Natural killer cell (primary cell): Measurements from ENCODE around the gene PSMC5. TPM values are rescaled to one million over a fixed set of nuclear protein-coding genes. Genes with fewer than 3 reads are reported as not detected.

Experiments used
- ATAC-seq, 3 donors: fragments of 150-1000 bp in 2 of 3; fragments of 200-7000 bp in 1 of 3; cut with Tn5 transposase; 1 replicate in 1 of 3; 2 replicates in 2 of 3; pipeline ENCODE4 v1.10.0; 2021; ENCODE audit warnings: mild to moderate bottlenecking in 2 of 3, moderate library complexity in 2 of 3
- DNase-seq, 2 donors: peaks; one replicate each; pipeline versions ENCODE4 v3.0.0 to v3.0.0-alpha.2; 2013 to 2021; ENCODE audit warnings: mixed read lengths in 1 of 2
- H3K27ac ChIP-seq: one replicate; pipeline ENCODE4 v1.5.1; 2013; ENCODE audit warnings: mild to moderate bottlenecking, low read length
- H3K27me3 ChIP-seq: one replicate; pipeline ENCODE4 v1.6.1; 2013; ENCODE audit warnings: low read length; ENCODE audit not compliant: control insufficient read depth, insufficient read depth
- H3K36me3 ChIP-seq: one replicate; pipeline ENCODE4 v1.6.1; 2013; ENCODE audit warnings: low read length; ENCODE audit not compliant: control insufficient read depth, insufficient read depth
- H3K4me1 ChIP-seq: one replicate; pipeline ENCODE4 v1.6.1; 2013; ENCODE audit warnings: low read length; ENCODE audit not compliant: control insufficient read depth, insufficient read depth
- H3K4me3 ChIP-seq: one replicate; pipeline ENCODE4 v1.5.1; 2013; ENCODE audit warnings: low read length
- H3K9me3 ChIP-seq: one replicate; pipeline ENCODE4 v1.6.1; 2013; ENCODE audit warnings: low read length; ENCODE audit not compliant: control insufficient read depth, insufficient read depth
- H3K27ac Mint-ChIP-seq, 2 donors: one replicate each; pipeline ENCODE4 v1.8.0; 2022; ENCODE audit warnings: mild to moderate bottlenecking in 2 of 2, mixed read lengths in 2 of 2, moderate library complexity in 1 of 2
- H3K27me3 Mint-ChIP-seq, 2 donors: one replicate each; pipeline ENCODE4 v1.8.0; 2022; ENCODE audit warnings: low read depth in 2 of 2, mixed read lengths in 2 of 2
- H3K36me3 Mint-ChIP-seq: one replicate; pipeline ENCODE4 v1.8.0; 2022; ENCODE audit warnings: mixed read lengths
- H3K4me1 Mint-ChIP-seq, 2 donors: one replicate each; pipeline ENCODE4 v1.8.0; 2022; ENCODE audit warnings: mixed read lengths in 2 of 2
- H3K4me3 Mint-ChIP-seq: one replicate; pipeline ENCODE4 v1.8.0; 2022; ENCODE audit warnings: mild to moderate bottlenecking, moderate library complexity, mixed read lengths
- H3K9me3 Mint-ChIP-seq, 2 donors: one replicate each; pipeline ENCODE4 v1.8.0; 2022; ENCODE audit warnings: mixed read lengths in 2 of 2
- CTCF ChIP-seq: fragments of 200-600 bp; IDR thresholded peaks from one replicate; pipeline ENCODE4 v1.8.0; 2022; ENCODE audit warnings: antibody characterized with exemption
- WGBS: methylation state at CpG from one replicate; pipeline ENCODE4 v1.1.7; 2013; ENCODE audit warnings: missing lambda C conversion rate; ENCODE audit not compliant: insufficient coverage; 5-methylcytosine and 5-hydroxymethylcytosine counted together
- intact Hi-C: fragments of 100-400 bp; cut with micrococcal nuclease; formaldehyde crosslinking; loops from one replicate; pipeline ENCODE4 v1.14.2; 2022
- total RNA-seq, 4 donors: library from RNA; stranded (reverse); fragments of 120-200 nt in 1 of 4; gene quantifications; one replicate each; pipeline versions ENCODE4 v1.2.3 to v1.2.4, GENCODE V29; 2013 to 2022

Gene PSMC5
- total RNA-seq, 3 donors from 2014 or later (not counting 1 experiment from before 2014, with no cell fraction given), result 91.3 to 114 (median 100) TPM

GRCh38 chr17:63783522-63783921 lies 43.7 kb upstream of the PSMC5 start:
- no peak overlapping the region for H3K4me3 Mint-ChIP-seq
- no peak for DNase-seq
- no peaks in the 10 kb centered on the region for H3K4me1 ChIP-seq
- ATAC-seq, result no peak
- no peak overlapping the region for H3K4me3 ChIP-seq
- WGBS, result 81% methylated on average over 2 of the region's 6 CpGs
- no peaks in the 10 kb centered on the region for H3K27me3 ChIP-seq
- intact Hi-C loops, result no loop called here
- peaks cover 23 to 46% of the 10 kb centered on the region in 2 donors for H3K4me1 Mint-ChIP-seq
- H3K36me3 Mint-ChIP-seq, result no peaks in the 10 kb centered on the region
- H3K27ac Mint-ChIP-seq, result peak overlapping the region; percentile 16 to 31
- TF ChIP-seq CTCF, result no peak
- no peaks in the 10 kb centered on the region for H3K9me3 Mint-ChIP-seq
- H3K36me3 ChIP-seq, result peaks cover 26% of the 10 kb centered on the region
- H3K27ac ChIP-seq, result no peak overlapping the region
- H3K9me3 ChIP-seq, result no peaks in the 10 kb centered on the region
- H3K27me3 Mint-ChIP-seq, result no peaks in the 10 kb centered on the region

DNA sequence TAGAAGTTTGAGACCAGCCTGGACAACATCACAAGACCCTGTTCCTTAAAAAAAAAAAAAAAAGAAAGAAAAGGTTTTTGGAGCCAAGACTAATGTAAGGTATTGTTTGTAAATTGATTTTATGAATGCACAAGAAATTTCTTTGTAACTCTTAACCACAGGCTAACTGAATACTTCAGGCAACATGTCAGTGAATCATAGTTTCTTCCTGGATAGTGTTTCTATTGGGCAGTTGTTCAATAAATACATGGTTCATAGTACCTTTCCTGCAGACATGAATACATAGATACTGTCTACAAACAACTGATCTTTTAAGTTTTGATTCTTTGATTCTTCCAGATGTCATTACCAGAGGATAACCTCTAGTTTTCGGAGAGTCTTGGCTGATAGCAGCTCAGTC lies 41.7 kb upstream of the PSMC5 start:
- no peaks in the 10 kb centered on the region for H3K9me3 ChIP-seq
- WGBS, result no CpG with 5 or more reads among the region's 1 CpG
- TF ChIP-seq CTCF, result no peak
- Mint-ChIP-seq H3K4me1 (peaks cover 18 to 34% of the 10 kb centered on the region in 2 donors), H3K36me3 (no peaks in the 10 kb centered on the region), H3K4me3 (no peak overlapping the region), H3K27me3 (no peaks in the 10 kb centered on the region), H3K27ac (peak overlapping the region in 1 of 2 donors; percentile 21), H3K9me3 (no peaks in the 10 kb centered on the region)
- peaks cover 37% of the 10 kb centered on the region for H3K36me3 ChIP-seq
- no peaks in the 10 kb centered on the region for H3K4me1 ChIP-seq
- no peak for DNase-seq
- H3K27ac ChIP-seq, result no peak overlapping the region
- H3K4me3 ChIP-seq, result no peak overlapping the region
- H3K27me3 ChIP-seq, result no peaks in the 10 kb centered on the region
- intact Hi-C loops, result no loop called here
- ATAC-seq, result no peak

DNA sequence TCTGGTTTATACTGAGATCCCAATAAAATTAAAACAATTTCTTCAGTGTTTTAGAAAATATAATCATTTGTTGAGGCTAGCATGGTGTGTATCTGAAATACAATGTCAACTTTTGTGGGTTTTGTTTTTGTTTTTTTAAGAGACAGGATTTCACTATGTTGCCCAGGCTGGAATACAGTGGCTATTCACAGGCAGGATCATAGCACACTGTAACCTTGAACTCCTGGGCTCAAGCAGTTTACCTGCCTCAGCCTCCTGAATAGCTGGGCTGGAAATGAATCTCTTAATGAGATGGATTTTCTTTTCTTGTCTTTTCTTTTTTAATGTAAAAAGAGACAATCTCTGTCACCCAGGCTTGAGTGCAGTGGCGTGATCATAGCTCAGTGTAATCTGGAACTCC lies 41.1 kb upstream of the PSMC5 start:
- no peak for TF ChIP-seq CTCF
- no peak overlapping the region for H3K27ac ChIP-seq
- ATAC-seq, result no peak
- H3K27ac Mint-ChIP-seq, result peak overlapping the region in 1 of 2 donors; percentile 21
- H3K4me1 ChIP-seq, result no peaks in the 10 kb centered on the region
- H3K27me3 Mint-ChIP-seq, result no peaks in the 10 kb centered on the region
- no peak overlapping the region for H3K4me3 ChIP-seq
- H3K36me3 ChIP-seq, result peaks cover 36% of the 10 kb centered on the region
- 100% methylated on average over 1 of the region's 1 CpG for WGBS
- no peak overlapping the region for H3K4me3 Mint-ChIP-seq
- intact Hi-C loops, result no loop called here
- no peaks in the 10 kb centered on the region for H3K9me3 ChIP-seq
- H3K27me3 ChIP-seq, result no peaks in the 10 kb centered on the region
- DNase-seq, result no peak
- H3K36me3 Mint-ChIP-seq, result no peaks in the 10 kb centered on the region
- no peaks in the 10 kb centered on the region for H3K9me3 Mint-ChIP-seq
- peaks cover 18 to 29% of the 10 kb centered on the region in 2 donors for H3K4me1 Mint-ChIP-seq

GRCh38 chr17:63786971-63787711 lies 40.1 kb upstream of the PSMC5 start:
- H3K36me3 Mint-ChIP-seq, result no peaks in the 10 kb centered on the region

More at GRCh38 chr17:63786971-63787711, 40.1 kb upstream of the PSMC5 start:
- no peaks in the 10 kb centered on the region for H3K9me3 Mint-ChIP-seq
- TF ChIP-seq CTCF, result no peak
- DNase-seq, result no peak
- H3K4me1 Mint-ChIP-seq, result peaks cover 16 to 22% of the 10 kb centered on the region in 2 donors
- peaks cover 36% of the 10 kb centered on the region for H3K36me3 ChIP-seq
- no peak for ATAC-seq
- H3K27me3 ChIP-seq, result no peaks in the 10 kb centered on the region
- no peak overlapping the region for H3K4me3 ChIP-seq
- intact Hi-C loops, result no loop called here
- H3K4me1 ChIP-seq, result no peaks in the 10 kb centered on the region
- no peaks in the 10 kb centered on the region for H3K27me3 Mint-ChIP-seq
- H3K9me3 ChIP-seq, result no peaks in the 10 kb centered on the region
- H3K4me3 Mint-ChIP-seq, result no peak overlapping the region
- no peak overlapping the region for H3K27ac ChIP-seq
- 100% methylated on average over 12 of the region's 13 CpGs for WGBS
- no peak overlapping the region for H3K27ac Mint-ChIP-seq
